ENCODE data around the gene UBIAD1. TPM values are rescaled to one million over a fixed set of nuclear protein-coding genes. Genes with fewer than 3 reads are reported as not detected.

UBIAD1 gene
- total RNA-seq, 2 donors from 2014 or later, result 5.9 to 12.7 TPM

- Histone ChIP-seq H3K36me3 (replicated peaks in 1 of 2; ENCODE audit: insufficient read depth in 1 of 2, low read depth in 2 of 2) (peaks cover 5 to 22% of the 10 kb centered on the region in 2 donors), H3K4me3 (no peak overlapping the region)
Observed at GRCh38 chr1:11248169-11248568, 24.8 kb upstream of the UBIAD1 start.

DNA sequence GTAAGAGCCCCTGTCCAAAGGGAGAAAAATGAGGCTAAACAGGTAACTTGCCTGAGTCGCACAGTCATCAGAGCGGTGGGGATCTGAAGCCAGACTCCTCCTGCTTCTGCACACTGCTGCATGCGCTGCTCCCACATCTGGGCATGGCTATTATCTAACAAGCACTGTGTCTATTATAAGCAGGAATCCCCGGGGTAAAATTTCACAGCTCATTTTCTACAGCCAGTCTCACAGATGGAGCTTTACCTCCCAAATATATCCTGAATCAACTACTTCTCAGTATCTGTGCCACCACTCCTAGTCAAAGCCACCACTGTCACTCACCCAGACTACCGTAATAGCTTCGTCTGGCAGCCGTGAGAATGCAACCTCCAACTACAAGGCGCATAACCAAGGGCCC, 20.5 kb upstream of the UBIAD1 start:
- peaks cover 8 to 42% of the 10 kb centered on the region in 2 donors for H3K36me3 ChIP-seq (replicated peaks in 1 of 2; ENCODE audit: insufficient read depth in 1 of 2, low read depth in 2 of 2)
- H3K27me3 ChIP-seq, result no peaks in the 10 kb centered on the region
- H3K4me1 ChIP-seq, result no peaks in the 10 kb centered on the region
- H3K9me3 ChIP-seq, result no peaks in the 10 kb centered on the region
- intact Hi-C loops (cut with DNase I), result no loop called here
- no peak overlapping the region for H3K27ac ChIP-seq
- no peak for DNase-seq
- H3K4me3 ChIP-seq, result no peak overlapping the region
- 91% methylated on average over 8 of the region's 8 CpGs for WGBS, 2 donors
- ATAC-seq, result no peak
- TF ChIP-seq, protein P1, sequence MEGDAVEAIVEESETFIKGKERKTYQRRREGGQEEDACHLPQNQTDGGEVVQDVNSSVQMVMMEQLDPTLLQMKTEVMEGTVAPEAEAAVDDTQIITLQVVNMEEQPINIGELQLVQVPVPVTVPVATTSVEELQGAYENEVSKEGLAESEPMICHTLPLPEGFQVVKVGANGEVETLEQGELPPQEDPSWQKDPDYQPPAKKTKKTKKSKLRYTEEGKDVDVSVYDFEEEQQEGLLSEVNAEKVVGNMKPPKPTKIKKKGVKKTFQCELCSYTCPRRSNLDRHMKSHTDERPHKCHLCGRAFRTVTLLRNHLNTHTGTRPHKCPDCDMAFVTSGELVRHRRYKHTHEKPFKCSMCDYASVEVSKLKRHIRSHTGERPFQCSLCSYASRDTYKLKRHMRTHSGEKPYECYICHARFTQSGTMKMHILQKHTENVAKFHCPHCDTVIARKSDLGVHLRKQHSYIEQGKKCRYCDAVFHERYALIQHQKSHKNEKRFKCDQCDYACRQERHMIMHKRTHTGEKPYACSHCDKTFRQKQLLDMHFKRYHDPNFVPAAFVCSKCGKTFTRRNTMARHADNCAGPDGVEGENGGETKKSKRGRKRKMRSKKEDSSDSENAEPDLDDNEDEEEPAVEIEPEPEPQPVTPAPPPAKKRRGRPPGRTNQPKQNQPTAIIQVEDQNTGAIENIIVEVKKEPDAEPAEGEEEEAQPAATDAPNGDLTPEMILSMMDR (IDR thresholded peaks at IDR 0.05), result no peak
- no peak for TF ChIP-seq POLR2A (IDR thresholded peaks at IDR 0.05)

More at GRCh38 chr1:11248169-11248568, 24.8 kb upstream of the UBIAD1 start:
- Histone ChIP-seq H3K4me1 (no peaks in the 10 kb centered on the region), H3K27me3 (no peaks in the 10 kb centered on the region), H3K27ac (no peak overlapping the region), H3K9me3 (no peaks in the 10 kb centered on the region)
- WGBS, 2 donors, result 89 to 91% methylated on average over 4 of the region's 4 CpGs
- ATAC-seq (no peak), DNase-seq (no peak)
- intact Hi-C loops (cut with DNase I), result loop anchor here (10.0 kb wide), 1 partner anchor 397 kb away; no protein-coding TSS in a partner anchor
- TF ChIP-seq, protein P1 (IDR thresholded peaks at IDR 0.05), result no peak
- no peak for TF ChIP-seq POLR2A (IDR thresholded peaks at IDR 0.05)

- no peak for TF ChIP-seq POLR2A (IDR thresholded peaks at IDR 0.05)
- TF ChIP-seq, protein P1 (IDR thresholded peaks at IDR 0.05), result no peak
- whole genome bisulfite sequencing, 2 donors, result 77 to 81% methylated on average over 8 of the region's 8 CpGs
- Histone ChIP-seq H3K36me3 (replicated peaks in 1 of 2; ENCODE audit: insufficient read depth in 1 of 2, low read depth in 2 of 2) (peaks cover 10 to 46% of the 10 kb centered on the region in 2 donors), H3K9me3 (no peaks in the 10 kb centered on the region), H3K27ac (no peak overlapping the region), H3K4me3 (no peak overlapping the region), H3K4me1 (no peaks in the 10 kb centered on the region), H3K27me3 (no peaks in the 10 kb centered on the region)
- DNase-seq (no peak), ATAC-seq (no peak)
- intact Hi-C loops (cut with DNase I), result no loop called here
Observed at GRCh38 chr1:11253226-11253625, 19.8 kb upstream of the UBIAD1 start.

GRCh38 chr1:11256299-11256698, 16.7 kb upstream of the UBIAD1 start:
- no peak overlapping the region for H3K4me3 ChIP-seq
- H3K4me1 ChIP-seq, result peaks cover 8% of the 10 kb centered on the region
- 100% methylated on average over 1 of the region's 1 CpG for WGBS, 2 donors
- no peak overlapping the region for H3K27ac ChIP-seq
- peaks cover 15 to 56% of the 10 kb centered on the region in 2 donors for H3K36me3 ChIP-seq (replicated peaks in 1 of 2; ENCODE audit: insufficient read depth in 1 of 2, low read depth in 2 of 2)
- no peaks in the 10 kb centered on the region for H3K9me3 ChIP-seq
- no peaks in the 10 kb centered on the region for H3K27me3 ChIP-seq
- ATAC-seq (no peak), DNase-seq (no peak)
- intact Hi-C loops (cut with DNase I), result no loop called here
- TF ChIP-seq, protein P1 (IDR thresholded peaks at IDR 0.05), result no peak
- no peak for TF ChIP-seq POLR2A (IDR thresholded peaks at IDR 0.05)
